ENCODE measurements around the gene ALDH3B2.
"Not testable (repeated sequence)": the region's sequence is repeated elsewhere in the genome, so short reads cannot be mapped to it uniquely, and the experiment has no call there.

Gene ALDH3B2

GRCh38 chr11:67705264-67705663 lies 30.8 kb upstream of the ALDH3B2 start:
- ChIA-PET POLR2A (no interaction called here), CTCF (no interaction called here)
- no peak for TF ChIP-seq ZNF529 (tag by site-specific recombination; IDR thresholded peaks at IDR 0.05; ENCODE audit: insufficient replicate concordance)
- peak; percentile 53 for TF ChIP-seq ZNF335 (tag by site-specific recombination; conservative IDR thresholded peaks at IDR 0.05)
- TF ChIP-seq KLF9 (tag by site-specific recombination; IDR thresholded peaks at IDR 0.05; ENCODE audit: low read depth) = no peak
- Histone ChIP-seq H3K36me3 (ENCODE audit: control insufficient read depth in 2 of 2, insufficient read depth in 1 of 2, low read length in 2 of 2) (no peaks in the 10 kb centered on the region), H3K27ac (ENCODE audit: extremely low read depth, low read depth, low read length) (no peak overlapping the region), H3K4me1 (ENCODE audit: control insufficient read depth, insufficient read depth, low read length) (0 out of 2 replicates have a peak, but pooled peaks cover 3% of the 10 kb centered on the region), H3K9me3 (ENCODE audit: control insufficient read depth, insufficient read depth, low read depth, low read length) (no peaks in the 10 kb centered on the region), H3K4me3 (ENCODE audit: low read depth, low read length) (no peak overlapping the region)

DNA sequence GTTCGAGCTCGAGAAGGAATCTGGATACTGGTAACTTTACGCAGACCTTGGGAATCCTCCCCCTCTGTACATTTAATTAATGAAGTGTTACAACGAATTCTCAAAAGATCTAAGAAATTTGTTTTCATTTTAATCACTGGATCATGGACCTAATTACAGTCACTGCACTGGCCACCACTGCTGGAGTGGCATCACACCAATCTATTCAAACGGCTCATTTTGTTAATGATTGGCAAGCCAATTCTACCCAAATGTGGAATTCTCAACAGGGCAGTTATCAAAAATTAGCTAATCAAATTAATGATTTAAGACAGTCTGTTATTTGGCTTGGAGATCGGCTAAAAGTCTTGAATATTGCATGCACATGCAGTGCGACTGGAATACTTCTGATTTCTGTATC lies 30.1 kb upstream of the ALDH3B2 start:
- H3K4me3 ChIP-seq (ENCODE audit: low read depth, low read length) = no peak overlapping the region
- no peaks in the 10 kb centered on the region for H3K36me3 ChIP-seq (ENCODE audit: control insufficient read depth in 2 of 2, insufficient read depth in 1 of 2, low read length in 2 of 2)
- H3K9me3 ChIP-seq (ENCODE audit: control insufficient read depth, insufficient read depth, low read depth, low read length) = no peaks in the 10 kb centered on the region
- POLR2A ChIA-PET = no interaction called here
- no peak overlapping the region for H3K27ac ChIP-seq (ENCODE audit: extremely low read depth, low read depth, low read length)
- TF ChIP-seq ZNF221 (tag by site-specific recombination; IDR thresholded peaks at IDR 0.05; ENCODE audit: borderline replicate concordance) (no peak), SCRT2 (tag by site-specific recombination; IDR thresholded peaks at IDR 0.05) (no peak), KLF16 (tag by site-specific recombination; IDR thresholded peaks at IDR 0.05) (no peak), ZNF747 (tag by site-specific recombination; IDR thresholded peaks at IDR 0.05) (no peak), ZNF510 (tag by site-specific recombination; IDR thresholded peaks at IDR 0.05; ENCODE audit: insufficient replicate concordance) (no peak), ZNF266 (tag by site-specific recombination; IDR thresholded peaks at IDR 0.05; ENCODE audit: low read depth) (no peak), TCF7L2 (IDR thresholded peaks at IDR 0.05; ENCODE audit: borderline replicate concordance, low read depth, low read length) (no peak), ZNF624 (tag by site-specific recombination; IDR thresholded peaks at IDR 0.05) (no peak), ZNF169 (tag by site-specific recombination; IDR thresholded peaks at IDR 0.05) (no peak), ZNF223 (tag by site-specific recombination; IDR thresholded peaks at IDR 0.05) (no peak), ZNF18 (tag by site-specific recombination; IDR thresholded peaks at IDR 0.05) (no peak), ZNF350 (tag by site-specific recombination; IDR thresholded peaks at IDR 0.05) (no peak), SP7 (tag by site-specific recombination; IDR thresholded peaks at IDR 0.05) (no peak), ZNF48 (tag by site-specific recombination; IDR thresholded peaks at IDR 0.05) (no peak)
- H3K4me1 ChIP-seq (ENCODE audit: control insufficient read depth, insufficient read depth, low read length) = 0 out of 2 replicates have a peak, but pooled peaks cover 3% of the 10 kb centered on the region
- CTCF ChIA-PET = interaction anchor here (0.7 kb wide), 1 partner anchor 9 kb away, joined by 3 read pairs; no protein-coding TSS in a partner anchor

DNA sequence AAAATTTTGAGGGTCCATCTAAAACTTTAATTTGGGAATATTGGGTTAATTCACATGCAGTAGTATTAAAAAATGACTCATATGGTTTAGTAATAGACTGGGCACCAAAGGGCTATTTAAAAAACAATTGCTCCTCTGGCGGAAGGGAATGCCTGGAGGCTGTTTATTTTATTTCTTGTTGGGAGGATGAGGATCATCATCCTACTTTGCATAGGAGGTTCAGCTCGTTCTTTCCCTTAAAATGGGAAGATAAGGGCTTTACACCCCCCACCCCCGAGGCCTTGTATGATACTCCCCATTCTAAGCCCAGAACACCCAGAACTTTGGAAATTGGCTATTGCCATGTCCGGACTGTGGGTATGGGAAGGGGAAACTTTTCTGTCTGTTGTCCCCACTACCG lies 29.3 kb upstream of the ALDH3B2 start:
- H3K27ac ChIP-seq (ENCODE audit: extremely low read depth, low read depth, low read length); H3K4me1 ChIP-seq (ENCODE audit: control insufficient read depth, insufficient read depth, low read length); POLR2A ChIA-PET; H3K4me3 ChIP-seq (ENCODE audit: low read depth, low read length); H3K9me3 ChIP-seq (ENCODE audit: control insufficient read depth, insufficient read depth, low read depth, low read length); H3K36me3 ChIP-seq (ENCODE audit: control insufficient read depth in 2 of 2, insufficient read depth in 1 of 2, low read length in 2 of 2): not testable (repeated sequence)
- peak; percentile 57 for TF ChIP-seq WT1 (tag by site-specific recombination; IDR thresholded peaks at IDR 0.05)
- CTCF ChIA-PET = interaction anchor here (0.6 kb wide), 1 partner anchor 19 kb away, joined by 3 read pairs; no protein-coding TSS in a partner anchor

GRCh38 chr11:67700548-67701262 lies 26.3 kb upstream of the ALDH3B2 start:
- Histone ChIP-seq H3K4me3 (ENCODE audit: low read depth, low read length) (no peak overlapping the region), H3K36me3 (ENCODE audit: control insufficient read depth in 2 of 2, insufficient read depth in 1 of 2, low read length in 2 of 2) (no peaks in the 10 kb centered on the region), H3K4me1 (ENCODE audit: control insufficient read depth, insufficient read depth, low read length) (0 out of 2 replicates have a peak, but pooled peaks cover 3% of the 10 kb centered on the region), H3K9me3 (ENCODE audit: control insufficient read depth, insufficient read depth, low read depth, low read length) (no peaks in the 10 kb centered on the region), H3K27ac (ENCODE audit: extremely low read depth, low read depth, low read length) (no peak overlapping the region)
- POLR2A ChIA-PET = no interaction called here
- CTCF ChIA-PET = interaction anchor here (0.6 to 2.4 kb wide), 3 partner anchors 10 to 356 kb away, joined by 3 to 12 read pairs (median 3); no protein-coding TSS in a partner anchor
- TF ChIP-seq SP7 (tag by site-specific recombination; IDR thresholded peaks at IDR 0.05) (peak; percentile 87), ZEB2 (tag by site-specific recombination; IDR thresholded peaks at IDR 0.05) (0 out of 2 replicates have a peak, but pooled peaks have one; percentile 23), BCL11A (tag by site-specific recombination; IDR thresholded peaks at IDR 0.05; ENCODE audit: low read depth) (0 out of 2 replicates have a peak, but pooled peaks have one; percentile 40), ZBTB8A (tag by site-specific recombination; IDR thresholded peaks at IDR 0.05) (peak; percentile 38; the same call in 1 of the 2 replicates), ZNF600 (tag by site-specific recombination; IDR thresholded peaks at IDR 0.05) (0 out of 2 replicates have a peak, but pooled peaks have one; percentile 21), ZNF366 (tag by site-specific recombination; conservative IDR thresholded peaks at IDR 0.05) (peak; percentile 81)
- TF ChIP-seq, protein P1, sequence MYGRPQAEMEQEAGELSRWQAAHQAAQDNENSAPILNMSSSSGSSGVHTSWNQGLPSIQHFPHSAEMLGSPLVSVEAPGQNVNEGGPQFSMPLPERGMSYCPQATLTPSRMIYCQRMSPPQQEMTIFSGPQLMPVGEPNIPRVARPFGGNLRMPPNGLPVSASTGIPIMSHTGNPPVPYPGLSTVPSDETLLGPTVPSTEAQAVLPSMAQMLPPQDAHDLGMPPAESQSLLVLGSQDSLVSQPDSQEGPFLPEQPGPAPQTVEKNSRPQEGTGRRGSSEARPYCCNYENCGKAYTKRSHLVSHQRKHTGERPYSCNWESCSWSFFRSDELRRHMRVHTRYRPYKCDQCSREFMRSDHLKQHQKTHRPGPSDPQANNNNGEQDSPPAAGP (tag by site-specific recombination; IDR thresholded peaks at IDR 0.05) = 0 out of 2 replicates have a peak, but pooled peaks have one; percentile 39
